Choroid plexus epithelial cell (primary cell): ENCODE measurements around the gene CYREN.

Experiments used
- DNase-seq: peaks from one replicate; pipeline ENCODE4 v3.0.0-alpha.2; 2010; ENCODE audit warnings: low read depth
- H3K4me3 ChIP-seq: 2 replicates; pipeline ENCODE4 v1.5.1; 2011; ENCODE audit warnings: low read depth, mild to moderate bottlenecking, control low read depth, low read length, moderate library complexity
- TF ChIP-seq, protein P1 (sequence below): conservative IDR thresholded peaks from 2 replicates; pipeline ENCODE4 v1.5.1; 2011; ENCODE audit warnings: low read depth, mild to moderate bottlenecking, control low read depth, inconsistent platforms, low read length, moderate library complexity

Gene CYREN

DNA sequence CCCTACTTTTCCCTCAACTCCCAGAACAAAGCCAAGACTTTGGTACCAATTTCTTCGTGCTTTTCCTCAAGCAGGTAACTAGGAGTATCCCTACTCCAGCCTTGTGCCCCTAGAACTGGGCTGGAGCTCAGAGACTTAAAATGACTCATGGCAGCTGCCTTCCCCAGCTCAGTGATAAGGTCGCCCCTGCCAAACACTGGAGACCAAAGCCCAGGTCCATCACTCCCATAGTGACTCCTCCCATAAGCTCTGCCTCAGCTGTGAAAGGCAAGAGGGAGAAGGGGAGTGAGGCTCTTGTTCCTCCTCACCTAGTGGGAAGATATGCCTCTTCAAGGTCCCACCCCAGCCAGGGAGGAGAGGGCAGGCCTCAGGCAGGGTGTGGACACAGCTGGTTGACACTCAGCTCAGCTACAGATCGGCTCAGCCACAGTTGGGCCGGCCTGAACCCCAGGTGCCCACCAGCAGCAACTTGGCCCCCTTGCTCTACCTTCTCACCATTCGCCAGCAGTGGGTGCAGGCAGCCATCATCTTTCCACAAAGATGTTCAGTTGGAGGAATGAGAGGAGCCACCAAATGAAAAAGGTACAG lies 13.8 kb upstream of the CYREN start:
- H3K4me3 ChIP-seq, result no peak overlapping the region
- no peak for DNase-seq
- TF ChIP-seq, protein P1, sequence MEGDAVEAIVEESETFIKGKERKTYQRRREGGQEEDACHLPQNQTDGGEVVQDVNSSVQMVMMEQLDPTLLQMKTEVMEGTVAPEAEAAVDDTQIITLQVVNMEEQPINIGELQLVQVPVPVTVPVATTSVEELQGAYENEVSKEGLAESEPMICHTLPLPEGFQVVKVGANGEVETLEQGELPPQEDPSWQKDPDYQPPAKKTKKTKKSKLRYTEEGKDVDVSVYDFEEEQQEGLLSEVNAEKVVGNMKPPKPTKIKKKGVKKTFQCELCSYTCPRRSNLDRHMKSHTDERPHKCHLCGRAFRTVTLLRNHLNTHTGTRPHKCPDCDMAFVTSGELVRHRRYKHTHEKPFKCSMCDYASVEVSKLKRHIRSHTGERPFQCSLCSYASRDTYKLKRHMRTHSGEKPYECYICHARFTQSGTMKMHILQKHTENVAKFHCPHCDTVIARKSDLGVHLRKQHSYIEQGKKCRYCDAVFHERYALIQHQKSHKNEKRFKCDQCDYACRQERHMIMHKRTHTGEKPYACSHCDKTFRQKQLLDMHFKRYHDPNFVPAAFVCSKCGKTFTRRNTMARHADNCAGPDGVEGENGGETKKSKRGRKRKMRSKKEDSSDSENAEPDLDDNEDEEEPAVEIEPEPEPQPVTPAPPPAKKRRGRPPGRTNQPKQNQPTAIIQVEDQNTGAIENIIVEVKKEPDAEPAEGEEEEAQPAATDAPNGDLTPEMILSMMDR, result no peak

DNA sequence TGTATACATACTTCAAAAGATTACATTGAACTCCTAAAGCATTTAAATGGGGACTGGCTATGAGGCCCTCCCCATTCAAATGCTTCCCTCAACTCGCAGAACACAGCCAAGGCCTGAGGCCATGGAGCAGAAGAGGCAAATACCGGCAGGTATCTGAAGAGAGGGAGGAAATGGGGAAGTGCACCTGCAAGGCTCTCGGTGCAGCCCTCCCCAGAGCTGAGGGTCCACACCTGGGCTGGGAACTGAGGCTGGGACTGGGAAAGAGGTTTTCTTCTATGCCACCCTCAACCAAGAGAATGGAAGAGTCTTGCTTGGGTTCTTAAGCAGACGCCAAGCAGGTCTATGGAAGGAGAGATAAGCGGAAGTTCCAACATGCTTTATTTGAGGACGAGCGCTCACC lies 13.0 kb upstream of the CYREN start:
- DNase-seq, result no peak
- H3K4me3 ChIP-seq, result no peak overlapping the region
- TF ChIP-seq, protein P1, result no peak

DNA sequence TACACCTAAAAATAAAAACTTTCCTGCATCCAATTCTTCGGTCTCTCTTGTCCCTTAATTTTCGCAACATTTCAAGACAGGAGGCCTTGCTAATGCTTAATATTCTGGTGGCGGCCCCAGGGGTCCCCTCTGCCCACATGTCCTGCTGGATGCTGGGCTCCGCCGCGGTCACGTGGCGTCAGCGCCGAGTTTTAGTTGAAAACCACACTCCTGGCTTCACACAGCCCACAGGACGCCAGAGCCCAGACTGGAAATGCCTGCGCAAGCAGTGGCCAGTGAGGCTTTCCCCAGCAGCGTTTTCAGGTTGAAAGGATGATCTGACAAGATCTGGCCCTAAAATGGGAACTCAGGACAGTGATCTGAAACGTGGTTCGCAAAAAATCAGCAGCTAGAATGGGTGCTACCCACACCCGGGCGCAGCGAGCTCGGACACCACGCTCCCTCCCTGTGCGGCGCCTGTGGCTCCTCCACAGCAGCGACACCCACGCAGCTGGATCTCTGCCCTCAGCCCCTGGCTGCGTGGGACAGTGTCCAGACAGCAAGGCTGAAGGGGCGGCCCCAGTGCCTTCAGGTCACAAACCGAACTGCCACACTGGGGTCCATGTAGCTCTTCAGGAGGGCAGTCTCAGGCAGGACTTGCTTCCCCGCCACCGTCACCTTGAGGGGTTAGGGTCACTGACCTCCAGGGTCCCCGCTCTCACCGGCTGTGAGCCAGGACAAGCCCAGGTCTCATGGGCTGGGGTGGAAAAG lies 11.6 kb upstream of the CYREN start:
- TF ChIP-seq, protein P1, result no peak
- no peak for DNase-seq
- H3K4me3 ChIP-seq, result no peak overlapping the region

DNA sequence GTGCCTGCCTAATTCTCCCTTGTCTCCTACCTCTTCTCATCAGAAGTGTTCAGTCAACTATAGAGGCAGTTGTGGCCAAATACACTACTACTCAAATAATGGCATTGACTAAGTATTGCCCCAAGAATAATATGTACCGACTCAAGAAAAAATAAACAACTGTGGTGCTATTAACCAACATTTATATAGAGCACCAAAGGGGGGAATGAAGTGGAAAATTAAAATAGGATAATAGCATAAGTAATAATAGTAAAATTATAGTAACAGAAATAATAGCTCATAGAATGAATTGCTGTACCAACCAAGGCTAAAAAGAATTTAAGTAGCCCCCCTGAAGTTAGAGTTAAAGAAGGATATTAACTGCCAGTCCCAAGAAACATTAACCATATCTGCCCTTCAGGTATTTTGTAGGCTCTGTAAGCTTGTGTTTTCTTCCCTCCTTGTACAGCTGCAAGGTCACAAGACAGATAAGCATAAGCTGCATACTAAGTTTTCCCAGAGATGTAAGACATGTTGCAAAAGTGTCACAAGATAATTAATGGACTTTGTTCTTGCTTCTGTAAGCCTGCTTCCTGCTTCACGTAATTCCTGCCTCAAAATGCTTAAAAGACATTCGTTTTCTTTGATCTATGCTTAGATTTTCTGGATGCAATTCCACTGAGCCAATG lies 10.9 kb upstream of the CYREN start:
- H3K4me3 ChIP-seq, result no peak overlapping the region
- no peak for DNase-seq
- TF ChIP-seq, protein P1, result no peak

DNA sequence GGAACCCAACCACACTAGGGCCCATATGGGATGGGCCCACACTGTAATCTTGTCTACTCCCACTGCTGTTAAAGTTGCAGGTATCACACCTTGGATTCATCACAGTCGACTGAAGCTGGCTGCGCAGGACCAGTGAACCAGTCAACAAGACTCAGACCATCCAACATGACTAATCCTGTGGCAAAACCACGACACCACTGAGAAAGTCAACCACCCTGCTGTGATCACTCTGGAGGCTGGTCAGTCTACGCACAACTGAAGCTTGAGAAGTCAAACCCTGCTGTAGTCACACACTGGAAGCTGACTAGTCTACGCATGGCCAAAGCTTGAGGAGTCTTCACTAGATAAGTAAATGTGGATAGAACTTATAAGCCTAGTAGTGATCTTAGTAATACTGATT lies 9.6 kb upstream of the CYREN start:
- DNase-seq, result no peak
- H3K4me3 ChIP-seq, result no peak overlapping the region
- TF ChIP-seq, protein P1, result no peak

DNA sequence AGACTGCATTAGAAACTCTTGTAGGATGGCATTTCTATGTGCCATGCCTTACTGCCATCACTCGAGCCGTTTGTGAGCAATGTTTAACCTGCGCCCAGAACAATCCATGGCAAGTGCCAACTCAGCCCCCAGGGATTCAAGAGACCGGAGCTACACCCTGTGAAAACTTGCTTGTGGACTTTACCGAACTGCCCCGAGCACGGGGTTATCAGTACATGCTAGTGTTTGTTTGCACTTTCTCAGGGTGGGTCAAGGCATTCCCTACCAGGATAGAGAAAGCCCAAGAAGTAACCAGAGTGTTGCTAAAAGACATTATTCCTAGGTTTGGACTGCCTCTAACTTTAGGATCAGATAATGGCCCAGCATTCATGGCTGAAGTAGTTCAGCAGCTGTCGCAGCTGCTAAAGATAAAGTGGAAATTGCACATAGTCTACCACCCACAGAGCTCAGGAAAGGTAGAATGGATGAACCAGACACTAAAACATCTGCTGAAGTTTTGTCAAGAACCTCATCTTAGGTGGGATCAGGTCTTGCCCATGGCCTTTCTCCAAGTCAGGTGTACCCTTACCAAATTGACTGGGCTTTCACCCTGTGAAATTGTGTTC lies 8.9 kb upstream of the CYREN start:
- TF ChIP-seq, protein P1, result no peak
- no peak for DNase-seq
- H3K4me3 ChIP-seq, result no peak overlapping the region
